ENCODE data around the gene GNAT1.
A peak's percentile ranks its signal among the peaks of the same experiment; 100 is the strongest.
"Not testable (repeated sequence)": the region's sequence is repeated elsewhere in the genome, so short reads cannot be mapped to it uniquely, and the experiment has no call there.

GNAT1 gene

GRCh38 chr3:50203809-50204803 lies 12.7 kb downstream of the GNAT1 start:
- no peak for DNase-seq

DNA sequence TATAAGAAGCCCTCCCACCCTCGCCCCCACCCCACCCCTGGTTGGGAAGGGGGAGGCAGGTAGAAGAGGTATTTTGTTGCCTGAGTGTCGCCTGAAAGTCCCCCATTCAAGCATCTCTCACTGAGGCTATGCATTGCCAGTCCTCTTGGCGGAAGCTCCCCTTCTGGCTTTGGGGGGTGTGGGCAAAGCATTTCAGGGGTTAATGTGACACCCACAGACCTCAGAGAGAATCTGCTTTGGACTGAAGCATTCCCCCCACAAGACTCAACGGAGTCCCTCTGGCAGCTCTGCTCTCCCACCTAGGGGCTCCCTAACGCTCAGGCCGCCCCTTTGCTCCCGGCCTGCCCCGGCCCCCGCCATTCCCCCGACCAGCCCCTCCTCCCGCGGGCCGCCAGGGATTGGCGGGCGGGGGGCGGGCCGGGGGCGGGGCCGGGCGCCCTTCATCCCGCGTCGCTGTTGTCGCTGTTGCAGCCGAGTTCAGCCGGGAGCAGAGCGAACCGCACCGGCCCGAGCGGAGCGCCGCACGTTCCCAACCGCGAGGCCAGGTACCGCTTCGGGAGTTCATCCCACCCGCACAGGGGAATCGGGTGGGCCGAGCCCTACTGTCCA lies 13.5 kb downstream of the GNAT1 start, which contains the start of gene SLC38A3:
Gene SLC38A3, plus strand, starts transcription at position 468 of the 609 bp plus-strand sequence. CDS start 8,929 bp downstream, outside the sequence.
- peak; percentile 11 for DNase-seq

GRCh38 chr3:50205413-50206276 lies 14.2 kb downstream of the GNAT1 start:
- DNase-seq: peak; percentile 40

DNA sequence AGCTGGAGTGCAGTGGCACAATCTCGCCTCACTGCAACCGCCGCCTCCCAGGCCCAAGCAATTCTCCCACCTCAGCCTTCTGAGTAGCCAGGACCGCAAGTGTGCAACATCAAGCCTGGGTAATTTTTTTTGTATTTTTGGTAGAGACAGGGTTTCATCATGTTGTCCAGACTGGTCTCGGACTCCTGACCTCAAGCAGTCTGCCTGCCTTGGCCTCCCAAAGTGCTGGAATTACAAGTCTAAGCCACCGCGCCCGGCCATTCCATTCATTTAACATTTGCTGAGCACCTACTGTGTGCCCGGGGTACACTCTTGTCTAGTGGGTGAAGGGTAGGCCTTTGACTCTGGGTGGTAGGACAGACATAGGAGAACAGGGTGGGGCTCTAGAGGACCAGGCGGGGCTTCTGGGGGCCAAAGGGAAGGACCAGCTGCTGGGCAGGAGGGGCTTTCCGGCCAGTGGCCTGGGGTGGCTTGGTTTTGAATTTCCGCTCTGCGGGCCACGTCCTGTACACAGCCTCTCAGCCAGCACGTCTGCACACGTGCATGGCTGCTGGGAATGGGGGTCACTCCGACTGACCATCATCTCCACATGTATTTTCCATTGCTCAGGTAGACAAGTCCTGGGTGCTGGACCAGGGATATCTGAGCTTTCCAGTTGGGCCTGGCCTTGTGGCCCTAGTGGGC lies 16.1 kb downstream of the GNAT1 start:
- no peak for DNase-seq

GRCh38 chr3:50208677-50209344 lies 17.4 kb downstream of the GNAT1 start:
- DNase-seq: no peak

GRCh38 chr3:50210176-50210509 lies 18.7 kb downstream of the GNAT1 start:
- no peak for DNase-seq

- no peak for DNase-seq
These were observed 19.3 kb downstream of the GNAT1 start for GRCh38 chr3:50210510-50211367.

- not testable (repeated sequence) for DNase-seq
These were observed 19.9 kb downstream of the GNAT1 start for GRCh38 chr3:50211368-50211717.

GRCh38 chr3:50211930-50212329 lies 20.5 kb downstream of the GNAT1 start:
- DNase-seq: no peak

DNA sequence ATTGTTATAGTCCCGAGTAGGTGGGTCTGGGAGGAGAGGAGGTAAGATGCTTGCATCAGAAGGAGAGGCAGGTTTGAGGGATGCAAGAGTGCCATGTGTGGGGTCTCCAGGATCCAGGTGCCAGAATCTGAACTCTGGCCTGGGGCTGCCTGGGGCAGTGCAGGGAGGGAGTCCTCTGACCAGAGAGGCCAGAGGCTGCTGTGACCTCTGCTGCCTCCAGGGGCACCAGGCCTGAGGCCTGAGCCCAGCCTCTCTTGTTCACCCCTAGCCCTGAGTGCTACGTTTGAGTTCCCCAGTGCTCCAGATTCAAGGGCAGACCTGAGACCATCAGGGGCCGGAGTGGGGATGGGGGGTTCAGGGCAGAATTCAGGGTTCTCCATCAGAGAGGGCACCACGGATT lies 21.1 kb downstream of the GNAT1 start:
- DNase-seq: no peak

DNA sequence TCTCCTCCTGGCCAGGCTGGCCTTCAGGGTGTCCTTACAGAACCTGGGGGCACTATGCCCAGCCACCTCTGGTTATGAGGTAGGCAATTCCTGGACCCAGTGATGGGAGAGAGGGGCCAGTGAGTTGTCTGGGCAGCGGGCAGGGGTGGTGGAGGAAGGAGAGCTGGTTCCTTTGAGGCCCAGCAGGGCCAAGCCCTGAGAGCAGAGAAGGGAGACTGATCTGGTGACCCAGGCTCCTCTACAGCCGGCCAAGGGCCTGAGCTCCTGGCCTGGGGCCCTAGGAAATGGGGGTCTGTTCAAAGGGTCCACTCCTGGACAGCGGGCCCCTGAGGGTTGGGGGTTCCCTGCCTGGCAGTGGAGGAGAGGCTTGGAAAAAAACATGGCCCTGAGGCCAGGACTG lies 21.6 kb downstream of the GNAT1 start:
- no peak for DNase-seq

- no peak for DNase-seq
These were observed 22.0 kb downstream of the GNAT1 start for GRCh38 chr3:50213373-50213772.

- no peak for DNase-seq
These were observed 23.4 kb downstream of the GNAT1 start for GRCh38 chr3:50214824-50215223.

GRCh38 chr3:50215529-50215928 lies 24.1 kb downstream of the GNAT1 start:
- no peak for DNase-seq

GRCh38 chr3:50217681-50218080 lies 26.3 kb downstream of the GNAT1 start:
- DNase-seq: no peak

- DNase-seq: no peak
These were observed 27.0 kb downstream of the GNAT1 start for GRCh38 chr3:50218448-50218847.

DNA sequence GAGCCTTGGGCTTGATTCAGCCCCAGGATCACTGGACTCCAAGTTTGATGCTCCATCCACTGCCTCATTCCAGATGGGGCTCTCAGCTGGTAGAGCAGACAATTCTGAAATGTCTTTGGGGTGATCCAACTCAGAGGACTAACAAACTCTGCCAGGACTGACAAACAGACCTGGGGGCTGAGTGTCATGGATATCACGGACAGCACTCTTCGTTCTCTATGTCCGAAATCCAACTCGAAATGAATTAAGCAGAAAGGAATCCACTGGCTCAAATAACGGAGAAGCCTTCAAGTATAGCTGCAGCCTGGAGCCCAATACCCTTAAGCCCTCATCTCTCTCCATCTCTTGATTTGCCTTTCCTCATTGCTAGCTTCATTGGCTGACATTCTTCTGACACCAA lies 27.9 kb downstream of the GNAT1 start:
- DNase-seq: no peak

DNA sequence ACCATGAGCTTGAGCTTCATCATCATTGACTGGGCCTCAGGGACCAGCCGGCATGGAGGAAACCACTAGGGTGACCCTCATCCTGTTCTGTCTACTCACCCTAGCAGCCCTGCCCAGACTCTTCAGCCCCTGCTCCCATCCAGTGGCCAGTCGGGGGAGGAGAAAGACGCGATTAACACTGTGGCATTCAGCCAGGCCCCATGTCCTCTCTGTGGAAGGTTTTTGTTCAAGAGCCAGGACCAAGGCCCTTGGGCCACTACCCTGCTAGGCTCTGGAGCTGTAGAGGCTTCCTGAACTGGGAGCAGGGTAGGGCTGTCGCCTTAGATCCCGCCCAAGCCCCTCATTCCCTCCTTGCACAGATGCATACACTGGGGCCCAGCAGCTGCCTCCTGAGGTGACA lies 28.7 kb downstream of the GNAT1 start:
- no peak for DNase-seq

DNA sequence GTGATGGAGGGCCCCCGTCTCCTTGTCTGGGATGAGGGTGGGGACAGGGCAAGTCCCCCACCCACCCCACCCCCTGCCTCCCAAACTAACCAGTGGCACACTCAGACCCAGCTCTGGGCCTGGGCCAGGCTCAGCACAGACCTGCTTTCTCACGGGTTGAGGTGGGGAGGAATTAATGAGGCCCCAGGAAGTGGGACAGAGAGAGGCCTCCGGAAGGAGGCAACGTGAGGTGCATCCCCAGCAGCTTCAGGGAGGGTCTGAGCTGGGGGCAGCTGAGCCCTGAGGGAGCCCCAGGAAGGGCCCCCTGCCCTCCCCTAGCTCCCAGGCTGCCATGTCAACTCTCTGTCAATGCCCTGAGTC lies 29.6 kb downstream of the GNAT1 start:
- DNase-seq: no peak

GRCh38 chr3:50221411-50222168 lies 30.2 kb downstream of the GNAT1 start:
- no peak for DNase-seq

GRCh38 chr3:50222169-50222528 lies 30.7 kb downstream of the GNAT1 start:
- no peak for DNase-seq
